Limb (tissue), 2 donors: ENCODE data around the gene TRPM8.
A peak's percentile ranks its signal among the peaks of the same experiment; 100 is the strongest.
"Not testable (repeated sequence)": the region's sequence is repeated elsewhere in the genome, so short reads cannot be mapped to it uniquely, and the experiment has no call there.

Experiments used
- DNase-seq, 2 donors: peaks; one replicate each; pipeline ENCODE4 v3.0.0-alpha.2; 2016; ENCODE audit errors: extremely low spot score in 2 of 2

Gene TRPM8

DNA sequence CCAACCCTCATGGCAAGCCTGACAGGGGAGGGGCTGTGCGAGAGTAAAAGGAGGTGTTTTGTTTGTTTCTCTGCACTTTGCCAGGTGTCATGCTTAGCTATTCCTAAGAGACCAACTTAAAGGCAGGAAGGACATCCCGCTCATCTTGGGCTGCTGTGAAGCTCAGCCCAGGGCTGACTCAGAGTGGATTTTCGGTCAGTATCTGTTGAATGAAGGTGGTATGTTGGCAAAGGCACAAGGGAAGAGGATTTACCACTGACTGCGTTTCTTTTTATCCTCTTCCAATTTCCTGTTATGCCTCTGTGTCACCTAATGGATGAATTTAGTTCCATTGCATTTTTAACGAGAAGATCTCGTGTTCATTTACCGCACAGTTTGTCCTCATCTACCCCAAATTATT is 18.9 kb downstream of the TRPM8 start:
- no peak for DNase-seq

DNA sequence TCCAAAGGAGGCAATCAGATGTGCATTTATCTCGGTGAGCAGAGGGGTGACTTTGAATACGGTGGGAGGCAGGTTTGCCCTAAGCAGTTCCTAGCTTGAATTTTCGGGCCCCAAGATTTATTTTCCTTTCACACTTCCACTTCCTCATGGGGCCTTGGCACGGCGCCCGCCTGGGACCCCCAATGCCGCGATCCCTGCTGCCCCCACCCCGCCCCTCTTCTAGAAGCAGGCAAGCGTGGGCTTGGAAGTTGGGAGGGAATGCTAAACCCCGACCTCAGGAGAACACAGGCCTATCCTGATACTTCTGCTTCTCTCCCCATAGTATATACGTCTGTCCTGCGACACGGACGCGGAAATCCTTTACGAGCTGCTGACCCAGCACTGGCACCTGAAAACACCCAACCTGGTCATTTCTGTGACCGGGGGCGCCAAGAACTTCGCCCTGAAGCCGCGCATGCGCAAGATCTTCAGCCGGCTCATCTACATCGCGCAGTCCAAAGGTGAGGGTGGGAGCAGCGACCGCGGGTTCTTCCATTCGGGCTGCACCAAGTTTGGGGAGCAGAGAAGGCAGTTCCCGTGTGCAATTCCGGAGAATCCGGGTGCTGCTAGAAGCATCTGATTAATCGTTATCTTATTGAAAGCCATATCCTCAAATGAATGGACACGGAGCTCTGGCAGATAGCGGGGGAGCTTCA is 21.6 kb downstream of the TRPM8 start:
- DNase-seq = no peak

DNA sequence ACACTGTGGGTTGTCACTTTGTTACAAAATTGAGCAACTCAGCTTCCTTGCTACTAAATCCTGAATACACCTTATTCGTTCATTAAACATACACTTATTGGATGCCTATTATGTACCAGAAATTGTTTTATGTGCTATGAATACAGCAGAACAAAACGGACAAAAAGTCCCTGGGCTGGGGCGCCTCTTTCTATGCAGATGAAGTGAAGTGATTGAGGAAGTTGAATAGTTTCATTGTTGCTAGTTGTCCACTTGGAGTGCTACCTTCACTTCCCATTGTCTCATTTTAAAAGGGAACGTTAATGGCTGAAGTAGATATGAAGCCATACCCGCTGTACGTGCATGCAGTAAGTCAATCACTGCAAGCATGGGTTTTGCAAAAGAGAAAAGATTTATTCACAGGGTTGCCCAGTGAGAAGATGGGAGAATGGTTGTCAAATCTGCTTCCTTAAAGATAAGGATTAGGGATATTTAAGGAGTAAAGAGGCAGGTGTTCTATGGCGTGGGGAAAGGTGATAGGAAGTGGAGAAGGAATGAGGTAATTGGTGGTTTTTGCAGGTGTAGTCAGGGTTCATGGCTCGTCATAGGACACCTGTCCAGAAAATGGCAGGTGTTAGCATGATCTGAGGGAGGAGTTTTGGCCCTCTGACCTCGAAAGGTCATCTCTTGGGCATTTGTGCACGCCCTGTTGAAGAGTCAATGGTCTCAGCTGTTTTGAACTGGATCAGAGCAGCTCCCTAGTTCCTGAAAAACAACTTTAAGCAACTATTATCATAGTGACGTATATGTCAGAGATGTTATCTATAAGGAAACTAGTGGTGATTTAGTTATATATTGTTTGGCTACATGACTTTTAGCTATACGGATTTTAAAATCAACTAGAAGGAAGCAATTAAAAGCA is 23.5 kb downstream of the TRPM8 start:
- no peak for DNase-seq

DNA sequence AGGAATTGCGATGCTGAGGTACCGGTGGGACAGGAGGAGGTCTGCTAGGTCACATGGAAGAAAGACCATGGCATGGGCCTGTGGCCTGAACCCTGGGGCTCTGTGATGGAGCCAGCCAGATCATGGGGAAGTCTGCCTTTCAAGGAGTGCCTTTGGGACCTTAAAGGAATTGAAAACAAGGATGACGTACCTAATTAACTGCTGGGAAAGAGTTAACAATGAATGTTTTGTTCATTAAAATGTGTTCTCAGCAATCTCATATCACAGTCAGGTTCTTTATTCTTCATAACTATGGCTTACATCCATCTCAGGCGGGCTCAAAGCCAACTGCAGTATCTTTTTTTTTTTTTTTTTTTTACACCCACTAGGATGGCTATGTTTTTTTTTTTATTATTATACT is 25.6 kb downstream of the TRPM8 start:
- no peak for DNase-seq

DNA sequence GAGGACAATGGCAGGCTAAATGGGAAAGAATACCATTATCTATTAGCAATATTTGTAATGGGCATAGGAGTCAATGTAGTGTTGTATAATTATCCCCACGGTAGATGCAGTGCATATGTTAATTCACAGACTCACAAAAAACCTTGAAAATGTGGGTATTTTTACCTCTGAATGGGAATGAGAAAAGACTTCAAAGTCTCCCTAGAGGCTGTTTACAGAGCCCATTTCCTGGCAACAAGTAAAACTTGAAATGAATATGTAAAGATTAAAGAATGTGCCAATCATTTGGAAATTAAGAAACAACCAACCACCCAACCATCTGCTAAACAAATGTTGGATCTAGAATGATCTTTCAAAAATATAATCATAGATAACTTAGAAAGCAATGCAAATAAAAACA is 27.1 kb downstream of the TRPM8 start:
- DNase-seq = no peak

DNA sequence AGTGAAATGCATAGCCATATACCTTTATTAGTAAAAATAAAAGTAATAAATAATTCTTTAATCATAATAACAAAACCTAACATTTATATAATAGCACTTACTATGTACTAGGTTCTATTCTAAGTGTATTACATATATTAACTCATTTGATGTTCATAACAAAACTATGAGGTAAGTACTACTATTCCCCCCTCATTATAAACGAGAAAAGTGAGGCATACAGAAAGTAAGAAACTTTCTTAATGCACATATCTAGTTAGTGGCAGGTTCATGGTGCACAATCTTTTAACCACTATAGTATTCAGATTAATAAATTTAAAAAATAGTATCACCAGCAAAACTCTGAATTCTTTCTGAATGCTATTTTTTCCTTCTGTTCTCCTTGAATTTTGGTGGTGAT is 27.5 kb downstream of the TRPM8 start:
- no peak for DNase-seq

DNA sequence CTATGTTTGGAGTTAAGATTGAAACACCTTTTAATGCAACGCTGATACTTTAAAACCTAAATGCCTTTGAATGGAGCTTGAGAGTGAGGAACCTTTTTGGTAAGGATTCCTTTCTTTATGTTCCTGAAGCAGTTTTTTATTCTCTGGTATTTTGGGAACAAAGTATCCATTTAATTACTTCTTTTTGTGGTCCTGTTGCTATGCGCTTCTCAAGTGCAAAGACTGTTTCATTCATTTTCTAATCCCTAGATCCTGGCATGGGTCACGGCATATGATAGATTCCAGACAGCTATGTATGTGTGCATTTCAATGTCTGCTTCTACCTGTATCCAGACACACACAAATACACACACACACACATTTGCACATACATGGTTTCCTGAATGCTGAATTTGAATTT is 28.0 kb downstream of the TRPM8 start:
- DNase-seq = no peak

DNA sequence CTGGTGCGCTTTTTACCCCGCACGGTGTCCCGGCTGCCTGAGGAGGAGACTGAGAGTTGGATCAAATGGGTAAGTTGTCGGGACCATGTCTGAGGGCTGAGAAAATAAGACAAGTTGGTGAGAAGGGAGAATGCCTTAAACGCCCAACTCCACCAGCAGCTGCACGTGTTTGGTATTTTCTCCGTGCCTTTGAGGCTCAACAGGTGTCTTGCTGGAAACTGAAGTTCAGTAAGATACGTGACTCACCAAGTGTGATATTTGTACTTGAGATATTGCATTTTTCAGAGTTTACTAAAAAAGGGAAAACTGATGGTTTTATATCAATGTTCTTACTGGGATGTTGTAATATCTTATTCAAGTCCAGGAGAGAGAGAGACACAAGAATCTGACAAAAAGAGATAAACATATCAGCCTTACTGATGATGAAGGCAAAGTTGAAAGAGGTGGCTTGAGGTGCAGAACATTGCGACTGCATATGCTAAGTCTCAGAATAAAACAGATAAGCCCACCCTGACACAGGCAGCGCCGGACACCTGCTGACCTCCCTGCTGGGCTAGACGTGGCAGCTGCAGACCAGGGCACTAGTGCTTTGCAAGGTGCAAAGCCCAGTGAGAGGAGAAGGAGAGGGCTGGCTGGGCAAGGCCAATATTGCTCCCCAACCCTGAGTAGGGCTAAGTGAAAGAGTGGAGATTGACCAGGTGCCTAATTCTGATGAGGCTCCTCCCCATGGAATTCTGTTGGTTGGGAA is 33.1 kb downstream of the TRPM8 start:
- DNase-seq = no peak

DNA sequence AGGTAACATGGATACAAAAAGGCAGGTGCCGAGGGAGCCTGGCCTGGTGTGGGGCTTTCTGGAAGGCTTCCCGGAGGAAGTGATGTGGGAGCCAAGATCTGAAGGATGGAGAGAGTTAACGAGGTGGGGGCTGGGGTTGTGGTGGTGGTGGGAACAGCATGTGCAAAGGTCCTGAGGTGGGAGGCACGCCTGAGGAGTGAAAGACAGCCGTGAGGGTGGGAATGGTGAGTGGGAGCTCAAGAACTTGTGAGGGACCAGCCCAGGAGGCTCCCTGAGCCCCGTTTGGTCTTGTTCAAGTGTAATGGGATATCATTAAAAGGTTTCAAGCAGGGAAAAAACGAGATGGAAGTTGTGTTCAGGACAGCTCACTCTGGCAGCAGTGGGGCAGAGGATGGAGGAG is 35.2 kb downstream of the TRPM8 start:
- no peak for DNase-seq

DNA sequence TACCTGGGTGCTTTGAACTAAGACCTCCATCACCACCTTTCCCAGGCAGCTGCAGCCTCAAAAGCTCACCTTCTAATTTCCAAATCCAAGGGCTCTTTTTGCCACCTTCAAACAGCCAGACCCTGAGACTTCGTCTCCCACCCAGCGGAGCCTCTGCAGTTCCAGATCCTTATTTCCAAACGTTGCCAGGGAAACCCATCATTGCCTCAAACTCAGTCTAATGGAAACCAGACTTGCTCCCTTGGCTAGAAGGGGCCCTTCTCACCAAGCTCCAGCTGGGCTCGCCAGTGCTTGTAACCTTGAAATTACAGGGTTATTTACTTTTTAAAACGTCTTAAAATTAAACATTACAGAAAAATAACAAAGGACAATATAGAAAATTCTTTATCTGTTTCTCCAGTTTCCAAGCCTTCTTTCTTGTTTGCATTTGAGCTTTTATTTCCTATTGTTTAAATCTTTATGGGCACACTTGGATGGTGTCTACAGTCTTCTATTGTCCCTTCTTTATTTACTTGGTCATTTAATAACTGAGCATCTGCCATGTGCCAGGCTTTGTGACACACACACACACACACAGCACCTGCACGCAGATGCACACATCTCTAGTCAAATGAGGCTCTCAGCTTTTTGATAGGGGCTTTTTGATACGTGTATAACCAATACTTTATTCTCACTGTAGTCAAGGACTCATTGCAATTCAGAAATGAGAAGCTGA is 36.1 kb downstream of the TRPM8 start:
- DNase-seq = peak in 1 of 2 donors; percentile 34

DNA sequence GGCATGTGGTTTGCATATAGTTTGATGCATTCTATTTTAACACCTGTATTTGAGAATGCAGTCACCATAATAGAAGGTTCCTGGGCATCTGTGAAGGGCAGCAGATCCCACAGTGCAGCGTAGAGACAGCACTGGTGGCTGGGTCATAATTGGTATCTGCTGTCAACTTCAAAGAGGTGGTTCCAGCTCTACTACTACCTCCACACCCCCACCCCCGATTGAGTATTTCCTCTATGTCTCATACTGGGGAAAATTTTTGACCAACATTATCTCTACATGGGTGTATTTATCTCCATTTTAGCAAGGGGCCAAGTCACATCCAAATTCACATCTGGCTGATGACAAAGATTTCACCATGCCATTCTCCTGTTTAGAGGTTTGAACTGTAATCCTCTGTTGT is 43.0 kb downstream of the TRPM8 start:
- no peak for DNase-seq

DNA sequence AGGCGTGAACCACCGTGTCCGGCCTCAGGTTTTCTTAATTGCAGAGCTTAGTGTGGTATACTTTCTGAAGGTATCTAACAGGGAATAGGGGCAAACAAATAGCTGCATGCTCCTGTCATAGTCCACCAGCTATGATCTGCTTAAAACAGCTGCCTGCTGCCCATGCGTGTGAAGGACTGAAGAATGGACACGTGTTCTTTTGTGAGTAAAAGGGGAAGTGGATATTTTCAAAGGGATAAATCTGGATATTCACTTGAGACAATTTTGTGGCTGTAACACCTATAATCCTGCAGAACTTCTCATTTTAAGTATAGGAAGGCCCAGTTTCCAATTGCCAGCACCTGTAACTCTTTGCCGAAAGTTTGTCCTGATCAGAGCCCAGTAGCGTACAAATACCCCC is 44.7 kb downstream of the TRPM8 start:
- DNase-seq = no peak

DNA sequence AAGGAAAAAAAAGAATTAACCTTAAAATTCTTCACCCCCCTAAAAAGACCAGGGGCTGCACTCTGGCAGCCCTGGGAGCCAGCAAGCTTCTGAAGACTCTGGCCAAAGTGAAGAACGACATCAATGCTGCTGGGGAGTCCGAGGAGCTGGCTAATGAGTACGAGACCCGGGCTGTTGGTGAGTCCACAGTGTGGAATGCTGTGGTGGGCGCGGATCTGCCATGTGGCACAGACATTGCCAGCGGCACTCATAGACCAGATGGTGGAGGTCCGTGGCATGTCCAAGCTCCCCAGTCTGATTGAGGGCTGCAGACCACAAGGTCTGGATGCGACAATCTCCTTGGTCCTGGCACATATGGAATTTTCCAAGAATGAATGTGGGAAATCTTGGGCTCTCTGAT is 47.4 kb downstream of the TRPM8 start:
- no peak for DNase-seq

DNA sequence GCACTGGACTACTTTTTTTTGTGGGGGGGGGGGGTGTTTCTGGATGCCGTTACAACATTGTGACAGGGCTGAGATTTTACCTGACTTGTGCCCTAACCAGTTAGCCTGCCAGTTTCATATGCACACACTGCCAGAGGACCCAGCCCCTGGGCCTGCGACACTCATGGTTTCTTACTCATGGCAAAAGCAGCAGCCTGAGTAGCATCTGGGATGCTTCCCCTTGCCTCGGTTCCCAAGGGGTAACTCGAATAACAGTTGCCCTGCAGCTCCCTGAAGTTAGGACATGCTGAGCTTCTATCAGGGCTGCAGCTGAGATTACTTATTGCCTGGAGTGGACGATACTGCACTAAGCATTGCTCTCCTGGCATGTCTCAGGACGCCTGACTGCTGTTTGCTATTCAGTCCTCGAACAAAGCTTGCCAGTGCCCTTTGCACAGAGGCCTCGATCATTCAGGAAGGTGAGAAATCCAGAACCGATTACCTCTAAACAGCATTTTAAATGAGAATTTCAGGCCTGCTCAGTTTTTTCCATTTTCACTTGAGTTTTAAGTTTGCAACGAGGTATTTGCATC is 47.9 kb downstream of the TRPM8 start:
- DNase-seq = no peak

DNA sequence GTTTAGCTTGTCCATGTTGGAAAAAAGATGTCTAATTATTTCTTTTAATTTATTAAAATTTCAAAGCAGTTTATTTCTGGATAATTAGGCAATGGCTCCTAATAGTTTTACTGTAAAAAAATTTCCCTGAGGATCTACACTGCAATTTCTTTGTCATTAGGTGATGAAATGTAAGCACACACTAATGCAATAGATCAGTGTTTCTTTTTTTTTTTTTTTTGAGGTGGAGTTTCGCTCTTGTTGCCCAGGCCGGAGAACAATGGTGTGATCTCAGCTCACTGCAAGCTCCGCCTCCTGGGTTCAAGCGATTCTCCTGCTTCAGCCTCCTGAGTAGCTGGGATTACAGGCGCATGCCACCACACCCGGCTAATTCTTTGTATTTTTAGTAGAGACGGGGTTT is 48.5 kb downstream of the TRPM8 start:
- DNase-seq = not testable (repeated sequence)

DNA sequence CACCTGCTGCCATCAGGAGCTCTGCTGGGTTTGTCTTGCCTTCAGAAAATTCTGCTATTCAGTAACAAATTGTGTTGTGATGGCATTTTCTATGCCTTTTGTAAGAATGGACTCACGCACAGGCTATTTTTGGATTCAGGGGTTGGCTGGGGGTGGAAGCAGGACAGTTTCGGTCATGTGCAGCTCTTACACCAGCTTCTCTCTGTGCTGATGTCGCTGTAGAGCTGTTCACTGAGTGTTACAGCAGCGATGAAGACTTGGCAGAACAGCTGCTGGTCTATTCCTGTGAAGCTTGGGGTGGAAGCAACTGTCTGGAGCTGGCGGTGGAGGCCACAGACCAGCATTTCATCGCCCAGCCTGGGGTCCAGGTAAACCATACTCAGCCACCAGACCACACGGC is 49.2 kb downstream of the TRPM8 start:
- DNase-seq = no peak

DNA sequence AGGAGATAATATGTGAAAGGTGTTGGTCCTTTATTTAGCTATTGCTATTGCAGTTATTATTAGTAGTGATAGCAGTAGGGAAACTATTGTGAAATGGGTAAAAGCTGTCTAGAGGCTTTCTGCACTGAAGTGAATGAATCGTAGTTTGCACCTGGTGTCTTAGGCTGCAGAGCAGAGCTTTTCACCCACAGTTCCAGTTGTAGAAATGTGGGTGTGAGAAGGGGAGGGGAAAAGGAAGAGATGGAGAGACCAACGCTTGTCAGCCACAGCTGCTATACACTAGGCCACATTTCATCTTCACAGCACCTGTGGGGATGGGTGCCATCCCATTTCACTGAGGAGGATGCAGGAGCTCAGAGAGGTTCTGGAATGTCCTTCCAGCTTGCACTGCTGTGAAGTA is 50.0 kb downstream of the TRPM8 start:
- DNase-seq = no peak

DNA sequence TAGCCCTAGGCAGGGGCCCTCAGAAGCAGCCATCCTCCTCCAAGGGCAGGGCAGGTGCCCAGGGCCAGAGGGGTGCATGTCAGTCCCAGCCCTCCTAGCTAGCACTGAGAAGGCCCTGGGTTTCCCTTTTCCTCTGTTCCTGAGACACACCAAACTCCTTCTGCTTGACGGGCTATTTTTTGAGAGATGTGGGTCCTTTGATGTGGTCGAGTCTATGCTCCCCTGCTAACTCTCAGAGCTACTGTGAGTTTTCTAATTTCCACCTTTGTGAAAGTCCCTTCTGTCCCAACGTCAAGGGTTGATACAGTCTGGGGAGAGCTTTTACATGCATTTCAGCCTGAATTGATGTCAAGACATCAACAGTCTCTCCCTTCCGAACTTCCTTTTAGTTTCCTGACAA is 51.4 kb downstream of the TRPM8 start:
- no peak for DNase-seq

DNA sequence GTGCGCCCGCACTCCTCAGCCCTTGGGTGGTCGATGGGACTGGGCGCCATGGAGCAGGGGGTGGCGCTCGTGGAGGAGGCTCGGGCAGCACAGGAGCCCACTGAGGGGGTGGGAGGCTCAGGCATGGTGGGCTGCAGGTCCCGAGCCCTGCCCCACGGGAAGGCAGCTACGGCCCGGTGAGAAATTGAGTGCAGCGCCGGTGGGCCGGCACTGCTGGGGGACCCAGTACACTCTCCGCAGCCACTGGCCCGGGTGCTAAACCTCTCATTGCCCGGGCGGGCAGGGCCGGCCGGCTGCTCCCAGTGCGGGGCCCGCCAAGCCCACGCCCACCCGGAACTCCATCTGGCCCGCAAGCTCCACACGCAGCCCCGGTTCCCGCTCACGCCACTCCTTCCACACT is 55.3 kb downstream of the TRPM8 start:
- not testable (repeated sequence) for DNase-seq

DNA sequence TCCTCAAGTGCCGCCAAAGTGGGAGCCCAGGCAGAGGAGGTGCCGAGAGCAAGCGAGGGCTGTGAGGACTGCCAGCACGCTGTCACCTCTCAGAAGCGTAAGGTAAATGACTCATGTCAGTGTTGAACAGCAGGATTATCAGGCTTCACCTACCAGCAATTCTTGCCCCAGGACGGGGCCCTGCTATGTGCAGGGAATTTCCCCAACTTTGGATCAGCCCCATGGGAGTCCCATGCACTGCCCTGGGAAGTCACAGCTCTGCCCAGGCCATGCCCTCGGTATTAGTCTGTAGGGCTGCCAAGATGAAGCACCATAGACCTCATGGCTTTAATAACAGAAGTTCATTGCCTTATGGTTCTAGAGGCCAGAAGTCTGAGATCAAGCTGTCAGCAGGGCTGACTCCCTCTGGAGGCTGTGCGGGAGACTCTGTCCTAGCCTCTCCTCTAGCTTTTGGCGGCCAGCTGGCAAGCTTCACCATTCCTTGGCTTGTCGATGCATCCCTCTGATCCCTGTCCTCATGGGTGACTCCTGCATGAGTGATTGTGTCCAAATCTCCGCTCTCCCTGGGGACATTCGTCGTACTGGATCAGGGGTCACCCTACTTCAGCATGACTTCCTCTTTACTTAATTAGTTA is 55.9 kb downstream of the TRPM8 start:
- DNase-seq = no peak

DNA sequence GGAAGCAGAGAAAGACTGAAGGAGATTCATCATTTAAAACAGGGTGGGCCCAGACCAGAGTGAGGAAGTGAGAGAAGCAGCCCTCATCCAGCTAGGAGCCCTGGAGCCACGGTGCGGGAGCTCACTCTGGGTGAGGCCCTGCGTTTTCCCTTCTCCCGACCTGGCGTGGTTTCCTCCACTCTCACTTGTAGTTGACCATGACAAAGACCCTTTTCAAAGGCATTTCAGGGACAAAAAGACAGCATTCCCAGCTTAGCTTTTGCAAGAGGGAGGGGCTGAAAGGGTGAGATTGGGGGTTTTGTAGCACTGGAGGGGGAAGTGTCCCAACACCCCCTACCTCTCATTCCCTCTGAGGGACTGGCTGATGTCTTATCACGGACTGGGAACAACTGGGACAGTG is 56.6 kb downstream of the TRPM8 start:
- DNase-seq = no peak
